HUES6 (cell line): ENCODE data around the gene PARD3.
"Not testable (repeated sequence)": the region's sequence is repeated elsewhere in the genome, so short reads cannot be mapped to it uniquely, and the experiment has no call there.

ENCODE experiments used
- H3K27ac ChIP-seq: 2 replicates; pipeline ENCODE4 v1.7.0; 2013; ENCODE audit warnings: low read depth, mild to moderate bottlenecking, low read length, inconsistent platforms
- H3K27me3 ChIP-seq: 2 replicates; pipeline ENCODE4 v1.6.1; 2013; ENCODE audit warnings: low read length; ENCODE audit not compliant: control insufficient read depth, insufficient read depth
- H3K36me3 ChIP-seq: 2 replicates; pipeline ENCODE4 v1.6.1; 2013; ENCODE audit warnings: low read length; ENCODE audit not compliant: control insufficient read depth, insufficient read depth
- H3K4me1 ChIP-seq: 2 replicates; pipeline ENCODE4 v1.6.1; 2013; ENCODE audit warnings: low read length; ENCODE audit not compliant: control insufficient read depth, insufficient read depth
- H3K4me3 ChIP-seq: 2 replicates; pipeline ENCODE4 v1.5.1; 2013; ENCODE audit warnings: low read depth, low read length
- H3K9ac ChIP-seq: one replicate; pipeline ENCODE4 v1.6.1; 2013; ENCODE audit warnings: mild to moderate bottlenecking, low read length
- H3K9me3 ChIP-seq: 2 replicates; pipeline ENCODE4 v1.6.1; 2013; ENCODE audit warnings: low read depth, low read length; ENCODE audit not compliant: control insufficient read depth, insufficient read depth

PARD3 gene

GRCh38 chr10:34400075-34400474, 415.0 kb downstream of the PARD3 start:
- Histone ChIP-seq H3K9ac (no peak overlapping the region), H3K27ac (no peak overlapping the region), H3K4me1 (peaks cover 4% of the 10 kb centered on the region; the same call in 1 of the 2 replicates), H3K36me3 (no peaks in the 10 kb centered on the region), H3K9me3 (no peaks in the 10 kb centered on the region), H3K4me3 (no peak overlapping the region), H3K27me3 (no peaks in the 10 kb centered on the region)

- Histone ChIP-seq H3K36me3 (no peaks in the 10 kb centered on the region), H3K9ac (no peak overlapping the region), H3K4me3 (no peak overlapping the region), H3K9me3 (no peaks in the 10 kb centered on the region), H3K27me3 (no peaks in the 10 kb centered on the region), H3K4me1 (peaks cover 4% of the 10 kb centered on the region; the same call in 1 of the 2 replicates), H3K27ac (no peak overlapping the region)
Measured at GRCh38 chr10:34399013-34399412, 416.1 kb downstream of the PARD3 start.

- H3K9ac ChIP-seq, result no peak overlapping the region
- H3K4me1 ChIP-seq, result no peaks in the 10 kb centered on the region; the same call in 1 of the 2 replicates
Measured at GRCh38 chr10:34397324-34397723, 417.8 kb downstream of the PARD3 start.

GRCh38 chr10:34396663-34397062, 418.4 kb downstream of the PARD3 start:
- Histone ChIP-seq H3K4me1 (no peaks in the 10 kb centered on the region; the same call in 1 of the 2 replicates), H3K36me3 (no peaks in the 10 kb centered on the region), H3K9ac (no peak overlapping the region), H3K27me3 (no peaks in the 10 kb centered on the region), H3K4me3 (no peak overlapping the region), H3K9me3 (no peaks in the 10 kb centered on the region), H3K27ac (no peak overlapping the region)

More at GRCh38 chr10:34397324-34397723, 417.8 kb downstream of the PARD3 start:
- H3K27me3 ChIP-seq, result no peaks in the 10 kb centered on the region
- H3K36me3 ChIP-seq, result no peaks in the 10 kb centered on the region
- no peak overlapping the region for H3K4me3 ChIP-seq
- H3K9me3 ChIP-seq, result no peaks in the 10 kb centered on the region
- no peak overlapping the region for H3K27ac ChIP-seq

GRCh38 chr10:34392641-34393170, 422.4 kb downstream of the PARD3 start:
- Histone ChIP-seq H3K9me3 (no peaks in the 10 kb centered on the region), H3K36me3 (no peaks in the 10 kb centered on the region), H3K27me3 (no peaks in the 10 kb centered on the region), H3K9ac (no peak overlapping the region), H3K27ac (no peak overlapping the region), H3K4me3 (no peak overlapping the region), H3K4me1 (no peaks in the 10 kb centered on the region; the same call in 1 of the 2 replicates)

- not testable (repeated sequence) for H3K27ac ChIP-seq
Measured at GRCh38 chr10:34391168-34391567, 423.9 kb downstream of the PARD3 start.

GRCh38 chr10:34389801-34390200, 425.3 kb downstream of the PARD3 start:
- Histone ChIP-seq H3K9me3 (no peaks in the 10 kb centered on the region), H3K36me3 (no peaks in the 10 kb centered on the region), H3K9ac (no peak overlapping the region), H3K27me3 (no peaks in the 10 kb centered on the region), H3K4me3 (no peak overlapping the region), H3K27ac (no peak overlapping the region), H3K4me1 (no peaks in the 10 kb centered on the region)

More at GRCh38 chr10:34391168-34391567, 423.9 kb downstream of the PARD3 start:
- not testable (repeated sequence) for H3K9ac ChIP-seq, H3K36me3 ChIP-seq, H3K4me3 ChIP-seq, H3K4me1 ChIP-seq, H3K27me3 ChIP-seq, H3K9me3 ChIP-seq

- H3K36me3 ChIP-seq, result peaks cover 5% of the 10 kb centered on the region
- H3K9me3 ChIP-seq, result no peaks in the 10 kb centered on the region
- no peak overlapping the region for H3K27ac ChIP-seq
- no peak overlapping the region for H3K4me3 ChIP-seq
- H3K27me3 ChIP-seq, result no peaks in the 10 kb centered on the region
- H3K4me1 ChIP-seq, result no peaks in the 10 kb centered on the region
- H3K9ac ChIP-seq, result no peak overlapping the region
Measured at GRCh38 chr10:34386921-34387320, 428.2 kb downstream of the PARD3 start.

GRCh38 chr10:34384372-34384771, 430.7 kb downstream of the PARD3 start:
- Histone ChIP-seq H3K9ac (no peak overlapping the region), H3K27ac (no peak overlapping the region), H3K27me3 (no peaks in the 10 kb centered on the region)

GRCh38 chr10:34382626-34383025, 432.5 kb downstream of the PARD3 start:
- H3K27ac ChIP-seq, result no peak overlapping the region
- H3K4me3 ChIP-seq, result no peak overlapping the region
- H3K27me3 ChIP-seq, result no peaks in the 10 kb centered on the region
- H3K9me3 ChIP-seq, result no peaks in the 10 kb centered on the region
- peaks cover 6% of the 10 kb centered on the region for H3K36me3 ChIP-seq
- no peaks in the 10 kb centered on the region for H3K4me1 ChIP-seq
- no peak overlapping the region for H3K9ac ChIP-seq

More at GRCh38 chr10:34384372-34384771, 430.7 kb downstream of the PARD3 start:
- Histone ChIP-seq H3K4me3 (no peak overlapping the region), H3K4me1 (no peaks in the 10 kb centered on the region), H3K9me3 (no peaks in the 10 kb centered on the region), H3K36me3 (peaks cover 6% of the 10 kb centered on the region)

GRCh38 chr10:34380856-34381255, 434.2 kb downstream of the PARD3 start:
- H3K4me1 ChIP-seq, result no peaks in the 10 kb centered on the region
- no peaks in the 10 kb centered on the region for H3K9me3 ChIP-seq
- peaks cover 6% of the 10 kb centered on the region for H3K36me3 ChIP-seq
- H3K27ac ChIP-seq, result no peak overlapping the region
- H3K4me3 ChIP-seq, result no peak overlapping the region
- H3K9ac ChIP-seq, result no peak overlapping the region
- H3K27me3 ChIP-seq, result no peaks in the 10 kb centered on the region
